HEK293 (cell line): Measurements from ENCODE around the gene FADS1.
A peak's percentile ranks its signal among the peaks of the same experiment; 100 is the strongest.

ENCODE experiments used
- CTCF ChIA-PET: fragments of 350-600 bp; formaldehyde crosslinking; extraction: SDS; loops from one replicate; lab custom pipeline; 2021; ENCODE audit warnings: antibody characterized with exemption; lab: Yijun Ruan, JAX
- POLR2A ChIA-PET: fragments of 300-600 bp; formaldehyde crosslinking; extraction: SDS; loops from one replicate; lab custom pipeline; 2020; ENCODE audit warnings: antibody characterized with exemption, inconsistent platforms; lab: Yijun Ruan, JAX
- H3K27ac ChIP-seq: fragments of 200-500 bp; sonication (Bioruptor generic); 2 replicates; pipeline ENCODE4 v1.5.1; 2014; ENCODE audit warnings: low read depth, low read length, control low read depth, inconsistent platforms; ENCODE audit errors: extremely low read depth
- H3K36me3 ChIP-seq, 2 experiments: fragments of 200-500 bp in 1 of 2; sonication (Bioruptor generic) in 1 of 2; 1 replicate in 1 of 2; 2 replicates in 1 of 2; pipeline ENCODE4 v1.5.1; 2014 to 2017; ENCODE audit warnings: inconsistent platforms in 2 of 2, low read length in 2 of 2; ENCODE audit not compliant: control insufficient read depth in 2 of 2, insufficient read depth in 1 of 2
- H3K4me1 ChIP-seq: fragments of 200-500 bp; sonication (Bioruptor generic); 2 replicates; pipeline ENCODE4 v1.5.1; 2014; ENCODE audit warnings: mild to moderate bottlenecking, low read length, inconsistent platforms; ENCODE audit not compliant: control insufficient read depth, insufficient read depth
- H3K4me3 ChIP-seq: 2 replicates; pipeline ENCODE4 v1.5.1; 2011; ENCODE audit warnings: low read depth, mild to moderate bottlenecking, control low read depth, low read length, moderate library complexity
- H3K9me3 ChIP-seq: fragments of 200-500 bp; sonication (Bioruptor generic); 2 replicates; pipeline ENCODE4 v1.5.1; 2014; ENCODE audit warnings: low read depth, low read length, inconsistent platforms; ENCODE audit not compliant: control insufficient read depth, insufficient read depth
- BCL11B ChIP-seq: fragments of 450-650 bp; formaldehyde crosslinking; IDR thresholded peaks from 2 replicates; pipeline ENCODE4 v1.5.1; 2016; ENCODE audit warnings: low read depth, missing biosample characterization, missing genetic modification characterization
- EGR2 ChIP-seq: fragments of 450-650 bp; formaldehyde crosslinking; IDR thresholded peaks from 2 replicates; pipeline ENCODE4 v1.5.1; 2016; ENCODE audit warnings: low read depth, missing biosample characterization, missing genetic modification characterization
- IKZF3 ChIP-seq: fragments of 450-650 bp; IDR thresholded peaks from 2 replicates; pipeline ENCODE4 v1.5.0; 2018; ENCODE audit warnings: missing biosample characterization, mild to moderate bottlenecking, missing genetic modification characterization, moderate library complexity
- KLF8 ChIP-seq: fragments of 450-650 bp; formaldehyde crosslinking; IDR thresholded peaks from 2 replicates; pipeline ENCODE4 v1.5.1; 2016; ENCODE audit warnings: missing biosample characterization, missing genetic modification characterization
- MYNN ChIP-seq: fragments of 450-650 bp; formaldehyde crosslinking; IDR thresholded peaks from 2 replicates; pipeline ENCODE4 v1.5.1; 2016; ENCODE audit warnings: missing biosample characterization, missing genetic modification characterization, borderline replicate concordance
- WT1 ChIP-seq: fragments of 450-650 bp; formaldehyde crosslinking; IDR thresholded peaks from 2 replicates; pipeline ENCODE4 v1.5.1; 2016; ENCODE audit warnings: missing biosample characterization, missing genetic modification characterization
- ZBTB48 ChIP-seq: fragments of 450-650 bp; formaldehyde crosslinking; IDR thresholded peaks from 2 replicates; pipeline ENCODE4 v1.5.1; 2016; ENCODE audit warnings: missing biosample characterization, missing genetic modification characterization
- ZBTB8A ChIP-seq: fragments of 450-650 bp; formaldehyde crosslinking; IDR thresholded peaks from 2 replicates; pipeline ENCODE4 v1.5.1; 2016; ENCODE audit warnings: missing biosample characterization, missing genetic modification characterization
- ZFHX2 ChIP-seq: fragments of 450-650 bp; formaldehyde crosslinking; conservative IDR thresholded peaks from 2 replicates; pipeline ENCODE4 v1.5.1; 2016; ENCODE audit warnings: missing biosample characterization, missing genetic modification characterization
- ZNF10 ChIP-seq: fragments of 450-650 bp; formaldehyde crosslinking; IDR thresholded peaks from 2 replicates; pipeline ENCODE4 v1.5.1; 2017; ENCODE audit warnings: missing biosample characterization, missing genetic modification characterization
- ZNF114 ChIP-seq: fragments of 450-650 bp; formaldehyde crosslinking; IDR thresholded peaks from 2 replicates; pipeline ENCODE4 v1.5.0; 2017; ENCODE audit warnings: missing biosample characterization, missing genetic modification characterization
- ZNF133 ChIP-seq: fragments of 450-650 bp; formaldehyde crosslinking; IDR thresholded peaks from 2 replicates; pipeline ENCODE4 v1.5.1; 2016; ENCODE audit warnings: missing biosample characterization, missing genetic modification characterization
- ZNF202 ChIP-seq: fragments of 450-650 bp; formaldehyde crosslinking; IDR thresholded peaks from 2 replicates; pipeline ENCODE4 v1.5.1; 2016; ENCODE audit warnings: missing biosample characterization, missing genetic modification characterization, borderline replicate concordance
- ZNF248 ChIP-seq: fragments of 450-650 bp; formaldehyde crosslinking; IDR thresholded peaks from 2 replicates; pipeline ENCODE4 v1.5.1; 2017; ENCODE audit warnings: missing biosample characterization, missing genetic modification characterization
- ZNF266 ChIP-seq: fragments of 450-650 bp; formaldehyde crosslinking; IDR thresholded peaks from 2 replicates; pipeline ENCODE4 v1.5.1; 2016; ENCODE audit warnings: missing biosample characterization, missing genetic modification characterization, low read depth
- ZNF549 ChIP-seq: fragments of 450-650 bp; IDR thresholded peaks from 2 replicates; pipeline ENCODE4 v1.5.1; 2018; ENCODE audit warnings: missing biosample characterization, missing genetic modification characterization, mild to moderate bottlenecking, inconsistent platforms, moderate library complexity
- ZNF585B ChIP-seq: fragments of 450-650 bp; formaldehyde crosslinking; IDR thresholded peaks from 2 replicates; pipeline ENCODE4 v1.5.1; 2016; ENCODE audit warnings: missing biosample characterization, missing genetic modification characterization
- ZNF624 ChIP-seq: fragments of 450-650 bp; formaldehyde crosslinking; IDR thresholded peaks from 2 replicates; pipeline ENCODE4 v1.5.1; 2017; ENCODE audit warnings: missing biosample characterization, missing genetic modification characterization
- ZNF629 ChIP-seq: fragments of 450-650 bp; formaldehyde crosslinking; IDR thresholded peaks from 2 replicates; pipeline ENCODE4 v1.5.1; 2017; ENCODE audit warnings: missing biosample characterization, missing genetic modification characterization
- ZNF747 ChIP-seq: fragments of 450-650 bp; formaldehyde crosslinking; IDR thresholded peaks from 2 replicates; pipeline ENCODE4 v1.5.1; 2016; ENCODE audit warnings: missing biosample characterization, missing genetic modification characterization
- TF ChIP-seq, protein P1 (sequence below): fragments of 450-650 bp; formaldehyde crosslinking; IDR thresholded peaks from 2 replicates; pipeline ENCODE4 v1.5.1; 2017; ENCODE audit warnings: missing biosample characterization, missing genetic modification characterization
- TF ChIP-seq, protein P2 (sequence below): fragments of 450-650 bp; formaldehyde crosslinking; IDR thresholded peaks from 2 replicates; pipeline ENCODE4 v1.5.1; 2016; ENCODE audit warnings: missing biosample characterization, missing genetic modification characterization
- TF ChIP-seq, protein P3 (sequence below): fragments of 450-650 bp; formaldehyde crosslinking; IDR thresholded peaks from 2 replicates; pipeline ENCODE4 v1.5.1; 2017; ENCODE audit warnings: missing biosample characterization, mild to moderate bottlenecking, missing genetic modification characterization, moderate library complexity
- TF ChIP-seq, protein P4 (sequence below): fragments of 450-650 bp; formaldehyde crosslinking; IDR thresholded peaks from 2 replicates; pipeline ENCODE4 v1.5.1; 2016; ENCODE audit warnings: missing biosample characterization, missing genetic modification characterization
- TF ChIP-seq, protein P5 (sequence below): fragments of 450-650 bp; formaldehyde crosslinking; IDR thresholded peaks from 2 replicates; pipeline ENCODE4 v1.5.1; 2016; ENCODE audit warnings: missing biosample characterization, missing genetic modification characterization

Gene FADS1

DNA sequence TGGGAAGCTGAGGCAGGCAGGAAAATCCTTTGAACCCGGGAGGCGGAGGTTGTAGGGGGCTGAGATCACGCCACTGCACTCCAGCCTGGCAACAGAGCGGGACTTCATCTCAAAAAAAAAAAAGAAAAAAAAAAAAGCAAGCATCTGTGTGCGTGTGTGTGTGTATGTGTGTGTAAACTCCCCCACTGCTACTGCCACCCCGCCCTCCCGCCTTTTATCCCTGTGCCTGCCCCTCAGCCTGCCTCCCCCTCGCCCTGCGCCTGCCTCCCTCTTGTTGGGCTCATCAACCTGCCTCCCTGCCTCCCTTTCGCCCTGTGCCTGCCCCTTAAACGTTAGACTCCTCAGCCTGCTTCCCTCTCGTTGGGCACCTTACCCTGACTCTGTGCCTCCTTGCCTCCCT is 42.4 kb downstream of the FADS1 start:
- Histone ChIP-seq H3K27ac (no peak overlapping the region), H3K36me3 (peaks cover 0 to 4% of the 10 kb centered on the region in 2 experiments; a peak in 1 of 3 replicates), H3K4me1 (no peaks in the 10 kb centered on the region), H3K4me3 (no peak overlapping the region), H3K9me3 (no peaks in the 10 kb centered on the region)
- CTCF ChIA-PET, result interaction anchor here (0.6 to 2.0 kb wide), 3 partner anchors 14 to 844 kb away, joined by 3 to 11 read pairs (median 6); no protein-coding TSS in a partner anchor
- TF ChIP-seq ZNF266 (tag by site-specific recombination) (no peak), KLF8 (tag by site-specific recombination) (peak; percentile 45; the same call in 1 of the 2 replicates), ZBTB8A (0 out of 2 replicates have a peak, but pooled peaks have one; percentile 25), EGR2 (tag by site-specific recombination) (peak; percentile 78), ZFHX2 (tag by site-specific recombination) (peak; percentile 77), WT1 (peak; percentile 56; the same call in 1 of the 2 replicates)
- TF ChIP-seq, protein P1, sequence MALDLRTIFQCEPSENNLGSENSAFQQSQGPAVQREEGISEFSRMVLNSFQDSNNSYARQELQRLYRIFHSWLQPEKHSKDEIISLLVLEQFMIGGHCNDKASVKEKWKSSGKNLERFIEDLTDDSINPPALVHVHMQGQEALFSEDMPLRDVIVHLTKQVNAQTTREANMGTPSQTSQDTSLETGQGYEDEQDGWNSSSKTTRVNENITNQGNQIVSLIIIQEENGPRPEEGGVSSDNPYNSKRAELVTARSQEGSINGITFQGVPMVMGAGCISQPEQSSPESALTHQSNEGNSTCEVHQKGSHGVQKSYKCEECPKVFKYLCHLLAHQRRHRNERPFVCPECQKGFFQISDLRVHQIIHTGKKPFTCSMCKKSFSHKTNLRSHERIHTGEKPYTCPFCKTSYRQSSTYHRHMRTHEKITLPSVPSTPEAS (tag by site-specific recombination), result peak; percentile 72
- TF ChIP-seq, protein P2, sequence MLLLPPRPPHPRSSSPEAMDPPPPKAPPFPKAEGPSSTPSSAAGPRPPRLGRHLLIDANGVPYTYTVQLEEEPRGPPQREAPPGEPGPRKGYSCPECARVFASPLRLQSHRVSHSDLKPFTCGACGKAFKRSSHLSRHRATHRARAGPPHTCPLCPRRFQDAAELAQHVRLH (tag by site-specific recombination), result no peak
- TF ChIP-seq, protein P3, sequence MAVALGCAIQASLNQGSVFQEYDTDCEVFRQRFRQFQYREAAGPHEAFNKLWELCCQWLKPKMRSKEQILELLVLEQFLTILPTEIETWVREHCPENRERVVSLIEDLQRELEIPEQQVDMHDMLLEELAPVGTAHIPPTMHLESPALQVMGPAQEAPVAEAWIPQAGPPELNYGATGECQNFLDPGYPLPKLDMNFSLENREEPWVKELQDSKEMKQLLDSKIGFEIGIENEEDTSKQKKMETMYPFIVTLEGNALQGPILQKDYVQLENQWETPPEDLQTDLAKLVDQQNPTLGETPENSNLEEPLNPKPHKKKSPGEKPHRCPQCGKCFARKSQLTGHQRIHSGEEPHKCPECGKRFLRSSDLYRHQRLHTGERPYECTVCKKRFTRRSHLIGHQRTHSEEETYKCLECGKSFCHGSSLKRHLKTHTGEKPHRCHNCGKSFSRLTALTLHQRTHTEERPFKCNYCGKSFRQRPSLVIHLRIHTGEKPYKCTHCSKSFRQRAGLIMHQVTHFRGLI (tag by site-specific recombination), result peak; percentile 51; the same call in 1 of the 2 replicates
- TF ChIP-seq, protein P4, sequence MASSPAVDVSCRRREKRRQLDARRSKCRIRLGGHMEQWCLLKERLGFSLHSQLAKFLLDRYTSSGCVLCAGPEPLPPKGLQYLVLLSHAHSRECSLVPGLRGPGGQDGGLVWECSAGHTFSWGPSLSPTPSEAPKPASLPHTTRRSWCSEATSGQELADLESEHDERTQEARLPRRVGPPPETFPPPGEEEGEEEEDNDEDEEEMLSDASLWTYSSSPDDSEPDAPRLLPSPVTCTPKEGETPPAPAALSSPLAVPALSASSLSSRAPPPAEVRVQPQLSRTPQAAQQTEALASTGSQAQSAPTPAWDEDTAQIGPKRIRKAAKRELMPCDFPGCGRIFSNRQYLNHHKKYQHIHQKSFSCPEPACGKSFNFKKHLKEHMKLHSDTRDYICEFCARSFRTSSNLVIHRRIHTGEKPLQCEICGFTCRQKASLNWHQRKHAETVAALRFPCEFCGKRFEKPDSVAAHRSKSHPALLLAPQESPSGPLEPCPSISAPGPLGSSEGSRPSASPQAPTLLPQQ (tag by site-specific recombination), result no peak
- POLR2A ChIA-PET, result interaction anchor here (0.7 kb wide), 2 partner anchors 313 to 834 kb away, joined by 3 to 5 read pairs; no protein-coding TSS in a partner anchor

DNA sequence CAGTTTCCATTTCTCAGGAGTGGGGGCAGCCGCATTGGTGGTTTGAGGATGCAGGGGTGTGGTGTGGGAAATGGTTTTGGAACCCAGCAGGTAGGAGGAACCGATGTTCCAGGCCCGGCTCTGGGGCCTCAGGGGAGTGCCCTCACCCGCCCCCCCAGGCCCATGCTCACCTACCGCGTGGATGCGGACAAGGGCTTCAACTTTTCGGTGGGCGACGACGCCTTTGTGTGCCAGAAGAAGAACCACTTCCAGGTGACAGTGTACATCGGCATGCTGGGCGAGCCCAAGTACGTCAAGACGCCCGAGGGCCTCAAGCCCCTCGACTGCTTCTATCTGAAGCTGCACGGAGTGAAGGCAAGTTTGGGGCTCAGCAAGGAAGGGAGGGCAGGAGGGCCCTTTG is 43.0 kb downstream of the FADS1 start:
- no peaks in the 10 kb centered on the region for H3K9me3 ChIP-seq
- H3K36me3 ChIP-seq, result peaks cover 0 to 4% of the 10 kb centered on the region in 2 experiments; a peak in 1 of 3 replicates
- no peak overlapping the region for H3K4me3 ChIP-seq
- H3K27ac ChIP-seq, result no peak overlapping the region
- ChIA-PET CTCF (interaction anchor here (0.6 to 1.9 kb wide), 2 partner anchors 24 to 844 kb away, joined by 3 to 6 read pairs; no protein-coding TSS in a partner anchor), POLR2A (interaction anchor here (0.7 kb wide), 2 partner anchors 313 to 834 kb away, joined by 3 to 5 read pairs; no protein-coding TSS in a partner anchor)
- TF ChIP-seq ZNF202 (tag by site-specific recombination), result no peak
- no peak for TF ChIP-seq ZNF248 (tag by site-specific recombination)
- no peak for TF ChIP-seq ZNF747
- no peak for TF ChIP-seq ZNF585B
- TF ChIP-seq MYNN (tag by site-specific recombination), result no peak
- no peak for TF ChIP-seq ZNF549 (tag by site-specific recombination)
- TF ChIP-seq, protein P5, sequence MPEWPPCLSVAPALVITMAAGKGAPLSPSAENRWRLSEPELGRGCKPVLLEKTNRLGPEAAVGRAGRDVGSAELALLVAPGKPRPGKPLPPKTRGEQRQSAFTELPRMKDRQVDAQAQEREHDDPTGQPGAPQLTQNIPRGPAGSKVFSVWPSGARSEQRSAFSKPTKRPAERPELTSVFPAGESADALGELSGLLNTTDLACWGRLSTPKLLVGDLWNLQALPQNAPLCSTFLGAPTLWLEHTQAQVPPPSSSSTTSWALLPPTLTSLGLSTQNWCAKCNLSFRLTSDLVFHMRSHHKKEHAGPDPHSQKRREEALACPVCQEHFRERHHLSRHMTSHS, result no peak
- TF ChIP-seq ZNF624 (tag by site-specific recombination), result no peak
- TF ChIP-seq IKZF3 (tag by site-specific recombination), result no peak
- TF ChIP-seq BCL11B (tag by site-specific recombination), result no peak
- TF ChIP-seq ZBTB48 (tag by site-specific recombination), result no peak
- TF ChIP-seq ZNF629 (tag by site-specific recombination), result no peak
- TF ChIP-seq ZNF114 (tag by site-specific recombination), result no peak
- TF ChIP-seq ZNF10 (tag by site-specific recombination), result no peak
- TF ChIP-seq KLF8 (tag by site-specific recombination), result no peak
- TF ChIP-seq ZNF133 (tag by site-specific recombination), result no peak
- H3K4me1 ChIP-seq, result no peaks in the 10 kb centered on the region
